Germinal center (tissue), 1 donor: ENCODE results near the gene ERN2.
"Not testable (repeated sequence)": the region's sequence is repeated elsewhere in the genome, so short reads cannot be mapped to it uniquely, and the experiment has no call there.

Experiments used
- DNase-seq: peaks from one replicate; pipeline ENCODE4 v3.0.0; 2012; ENCODE audit warnings: mixed read lengths, low spot score

Gene ERN2

DNA sequence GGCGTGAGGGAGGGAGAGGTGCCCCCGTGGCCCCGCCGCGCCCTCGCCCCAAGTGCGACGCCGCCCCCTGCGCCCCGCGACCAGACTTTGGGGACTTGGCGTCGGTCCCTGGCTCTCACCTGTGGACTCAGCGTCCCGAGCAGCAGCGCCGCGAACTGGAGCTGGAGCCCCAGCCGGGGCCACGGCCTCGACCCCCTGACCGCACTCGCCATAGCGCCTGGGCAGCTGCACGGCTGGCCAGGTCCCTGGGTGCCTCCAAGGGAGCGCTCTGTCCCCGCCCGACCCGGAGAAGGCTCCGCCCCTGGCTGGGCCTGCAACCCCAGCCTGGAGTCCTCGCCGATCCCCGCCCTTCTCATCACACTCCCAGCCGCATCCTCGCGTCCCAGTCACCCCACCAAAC, at the start of gene ERN2:
ERN2 (minus strand) TSS at position 247 of the 400 bp plus-strand sequence; CDS start at position 212, 35 bp downstream.
- no peak for DNase-seq

DNA sequence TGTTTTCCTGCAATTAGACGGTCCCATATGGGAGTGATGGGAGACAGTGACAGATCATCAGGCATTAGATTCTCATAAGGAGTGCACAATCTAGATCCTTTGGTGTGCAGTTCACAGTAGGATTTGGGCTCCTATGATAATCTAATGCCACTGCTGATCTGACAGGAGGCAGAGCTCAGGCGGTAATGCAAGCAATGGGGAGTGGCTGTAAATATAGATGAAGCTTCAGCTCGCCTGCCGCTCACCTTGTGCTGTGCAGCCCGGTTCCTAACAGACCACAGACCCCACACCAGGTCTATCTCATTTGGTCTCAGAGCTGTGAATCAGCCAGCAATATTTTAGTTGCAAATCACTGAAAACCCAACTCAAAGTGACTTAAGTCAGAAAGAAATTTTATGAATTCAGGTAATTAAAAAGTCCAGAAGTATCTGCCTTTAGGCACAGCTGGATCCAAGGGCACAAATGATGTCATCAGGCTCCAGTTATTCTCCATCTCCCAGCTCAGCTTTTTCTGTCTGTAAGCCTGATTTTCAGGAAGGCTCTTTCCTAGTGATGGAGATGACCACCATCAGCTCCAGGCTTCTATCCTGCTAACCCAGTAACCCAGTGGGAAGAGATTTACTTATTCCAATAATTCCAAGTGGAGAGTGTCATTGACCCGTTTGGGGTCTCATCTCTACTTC, 45.1 kb upstream of the ERN2 start:
- DNase-seq, result no peak

DNA sequence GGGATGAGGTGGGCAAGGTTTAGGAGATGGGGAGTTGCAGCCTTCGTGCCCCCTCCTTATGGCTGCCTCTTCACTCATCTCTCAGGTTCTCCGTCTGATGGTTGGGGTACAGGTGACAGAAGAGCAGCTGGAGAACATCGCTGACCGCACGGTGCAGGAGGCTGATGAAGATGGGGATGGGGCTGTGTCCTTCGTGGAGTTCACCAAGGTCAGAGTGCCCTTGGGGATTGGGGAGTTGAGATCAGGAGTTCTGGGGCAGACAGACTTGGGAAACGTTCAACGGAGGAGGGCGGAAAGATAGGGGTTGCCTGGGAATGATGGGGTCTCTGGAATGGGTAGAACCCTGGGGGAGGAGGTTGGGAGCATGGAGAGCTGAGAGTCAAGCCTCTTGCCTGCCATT, 44.1 kb upstream of the ERN2 start:
- DNase-seq, result no peak

DNA sequence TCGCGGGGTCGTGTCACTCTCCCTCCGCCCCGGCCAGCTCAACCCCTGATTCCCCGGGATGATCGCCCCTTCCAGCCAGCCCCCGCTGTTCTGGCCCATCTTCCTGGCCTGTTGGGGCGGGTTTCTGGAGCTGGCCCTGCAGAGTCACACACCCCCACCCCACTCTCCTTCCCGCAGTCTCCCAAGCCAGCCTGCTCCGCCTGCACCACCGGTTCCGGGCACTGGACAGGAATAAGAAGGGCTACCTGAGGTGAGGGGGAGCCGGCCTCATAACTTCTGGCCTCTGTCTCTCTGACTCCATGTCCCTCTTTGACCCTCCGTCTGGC, 42.4 kb upstream of the ERN2 start:
- no peak for DNase-seq

DNA sequence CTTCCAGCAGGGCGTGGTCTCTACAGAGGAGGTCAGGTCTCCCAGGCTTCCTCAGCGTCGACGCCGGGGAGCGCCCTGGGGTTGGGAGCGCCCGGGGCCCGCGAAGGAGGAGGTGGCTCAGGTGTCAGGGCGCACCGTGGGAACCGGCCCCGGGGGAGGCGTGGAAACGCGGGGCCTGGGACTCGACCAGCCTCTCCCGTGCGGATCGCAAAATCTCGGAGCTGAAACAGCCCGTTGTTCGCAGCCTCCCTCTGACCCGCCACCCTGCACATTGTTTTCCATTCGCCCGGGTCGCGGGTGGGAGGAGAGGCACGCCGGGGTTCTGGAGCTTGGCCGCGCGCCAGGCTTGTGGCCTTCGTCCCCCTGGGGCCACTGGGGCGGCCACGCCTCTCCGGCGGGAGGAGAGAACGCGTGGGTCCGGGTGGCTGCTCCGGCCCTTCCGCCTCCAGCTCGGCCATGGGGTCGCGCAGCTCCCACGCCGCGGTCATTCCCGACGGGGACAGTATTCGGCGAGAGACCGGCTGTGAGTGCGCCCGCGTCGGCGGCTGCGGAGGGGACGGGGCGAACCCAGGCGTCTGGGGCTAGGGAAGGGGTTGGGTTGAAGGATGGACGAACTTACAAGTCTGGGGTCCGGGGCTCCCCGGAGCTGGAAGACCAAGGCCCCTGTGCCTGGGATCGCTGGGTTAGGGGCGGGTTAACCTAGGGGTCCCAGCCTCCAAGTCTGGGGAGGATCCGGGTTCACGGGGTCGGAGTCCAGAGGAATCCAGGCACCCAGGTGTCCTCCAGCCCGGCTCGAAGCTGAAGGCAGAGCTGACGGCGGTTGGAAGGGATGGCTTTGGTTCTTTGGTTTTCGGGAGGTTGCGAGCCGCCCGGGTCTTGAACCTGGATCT, 41.8 kb upstream of the ERN2 start, which contains the start of gene CHP2:
CHP2 (plus strand) TSS at position 433 of the 890 bp plus-strand sequence; CDS start at position 457, 24 bp downstream.
- DNase-seq, result no peak

DNA sequence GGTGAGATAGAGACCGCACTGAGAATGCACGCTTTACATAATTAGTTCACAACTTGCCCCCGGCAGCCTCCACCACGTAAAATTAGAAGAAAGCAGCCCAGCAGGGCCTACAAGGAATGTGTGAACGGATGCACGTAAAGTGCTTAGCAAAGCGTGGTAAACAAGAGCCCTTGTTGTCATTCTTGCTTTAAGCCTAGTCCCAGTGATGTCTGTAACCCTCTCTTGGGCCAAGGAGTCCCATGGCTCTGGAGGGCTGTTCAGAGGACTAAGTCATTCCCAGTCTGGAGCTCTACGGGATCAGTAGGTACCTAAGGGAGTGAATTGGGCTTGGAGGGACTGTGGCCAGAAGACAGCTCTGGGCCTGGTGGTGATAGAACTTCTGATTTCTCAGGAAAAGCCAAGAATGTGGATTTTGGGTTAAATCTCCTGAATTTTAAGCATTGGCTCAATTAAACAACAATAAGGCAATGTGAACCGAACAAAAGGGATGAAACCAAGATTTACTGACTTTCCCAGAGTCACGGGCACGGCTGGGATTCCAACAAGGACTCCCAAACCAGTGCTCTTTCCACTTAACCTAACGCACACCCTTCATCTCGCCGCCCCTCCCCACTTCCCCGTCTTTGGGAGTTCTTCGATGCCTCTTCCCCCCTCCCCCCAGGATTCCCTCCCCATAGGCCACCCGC, 41.0 kb upstream of the ERN2 start:
- DNase-seq, result no peak

DNA sequence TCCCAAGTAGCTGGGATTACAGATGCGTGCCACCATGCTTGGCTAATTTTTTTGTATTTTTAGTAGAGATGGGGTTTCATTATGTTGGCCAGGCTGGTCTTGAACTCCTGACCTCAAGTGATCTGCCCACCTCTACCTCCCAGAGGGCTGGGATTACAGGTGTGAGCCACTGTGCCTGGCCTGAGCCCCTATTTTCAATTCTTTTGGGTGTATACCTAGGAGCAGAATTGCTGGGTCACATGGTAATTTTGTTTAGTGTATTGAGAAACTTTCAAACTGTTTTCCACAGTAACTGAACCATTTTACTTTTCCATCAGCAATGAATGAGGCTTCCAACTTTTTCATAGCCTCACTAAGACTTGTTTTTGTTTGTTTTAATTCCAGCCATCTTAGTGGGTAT, 38.0 kb upstream of the ERN2 start:
- DNase-seq, result not testable (repeated sequence)

DNA sequence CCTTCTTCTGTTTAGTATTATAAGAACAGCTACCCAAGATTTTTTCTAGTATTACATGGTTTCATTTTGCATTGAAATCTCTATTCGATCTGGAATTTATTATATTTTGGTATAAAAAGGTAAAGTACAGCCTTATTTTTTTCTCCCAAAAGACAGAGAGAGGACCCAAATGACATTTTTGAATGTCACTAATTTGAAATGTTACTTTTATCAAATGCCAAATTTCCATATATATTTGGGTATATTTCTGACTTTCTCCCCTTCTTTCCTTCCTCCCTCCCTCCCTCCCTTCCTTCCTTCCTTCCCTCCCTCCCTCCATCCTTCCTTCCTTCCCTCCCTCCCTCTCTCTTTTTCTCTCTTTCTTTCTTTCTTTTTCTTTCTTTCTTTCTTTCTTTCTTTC, 35.6 kb upstream of the ERN2 start:
- no peak for DNase-seq

DNA sequence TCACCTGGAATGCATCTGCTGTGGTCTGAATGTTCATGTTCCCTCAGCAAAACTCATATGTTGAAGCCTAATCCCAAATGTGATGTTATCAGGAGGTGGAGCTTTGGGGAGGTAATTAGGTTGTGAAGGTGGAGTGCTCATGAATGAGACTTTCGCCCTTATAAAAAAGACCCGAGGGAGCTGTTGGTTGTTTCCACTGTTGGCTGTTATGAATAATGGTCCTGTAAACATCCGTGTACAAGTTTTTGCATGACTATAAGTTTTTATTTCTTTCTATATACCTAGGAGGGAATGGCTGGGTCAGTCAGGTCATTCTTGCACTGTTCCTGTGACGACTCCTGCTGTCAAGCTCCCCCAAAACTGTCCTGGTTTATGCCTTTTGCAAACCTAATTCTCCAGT, 32.2 kb upstream of the ERN2 start:
- DNase-seq, result no peak

DNA sequence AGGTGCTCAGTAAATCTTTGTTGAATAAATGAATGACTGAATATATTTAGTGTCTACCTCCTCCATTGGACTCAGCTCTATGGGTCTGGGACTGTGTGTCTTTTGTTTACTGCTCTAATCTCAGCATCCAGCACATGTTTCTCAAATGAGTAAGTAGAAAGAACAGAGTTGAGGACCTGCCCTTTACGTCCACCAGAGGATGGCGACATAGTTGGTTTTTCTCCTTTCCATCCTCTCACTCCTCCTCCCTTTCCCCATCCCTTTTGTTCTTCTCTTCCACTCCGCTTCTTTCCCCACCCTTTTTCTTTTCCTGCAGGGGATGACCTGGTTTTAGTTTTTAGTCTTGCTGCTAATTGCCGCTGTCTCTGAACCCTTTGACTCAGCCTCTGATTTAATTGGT, 29.7 kb upstream of the ERN2 start:
- DNase-seq, result no peak

DNA sequence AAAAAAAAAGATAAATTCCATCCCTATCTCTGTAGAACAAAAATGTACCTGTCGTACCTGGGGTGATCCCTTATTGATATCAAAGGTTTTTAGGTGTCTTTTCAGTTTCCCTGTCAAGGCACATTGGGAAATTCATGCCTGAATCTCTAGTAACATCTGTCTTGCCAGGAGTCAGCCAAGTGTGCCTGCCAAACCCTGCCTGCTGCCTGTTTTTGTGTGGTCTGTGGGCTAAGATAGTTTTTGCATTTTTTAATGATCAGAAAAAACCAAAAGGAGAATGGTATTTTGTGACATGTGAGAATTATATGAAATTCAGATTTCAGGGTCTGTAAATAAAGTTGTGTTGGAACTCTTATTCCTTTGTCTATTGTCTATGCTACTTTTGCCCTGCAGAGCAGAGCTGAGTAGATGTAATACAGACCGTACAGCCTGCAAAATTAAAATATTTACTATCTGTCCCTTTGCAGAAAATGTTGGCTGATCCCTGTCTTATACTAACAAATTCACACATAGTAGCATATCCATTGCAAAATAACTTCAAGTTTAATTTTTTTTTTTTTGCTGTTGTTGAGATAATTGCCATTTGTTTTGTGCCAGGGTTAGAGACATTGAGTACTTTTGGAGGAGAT, 28.8 kb upstream of the ERN2 start:
- no peak for DNase-seq

DNA sequence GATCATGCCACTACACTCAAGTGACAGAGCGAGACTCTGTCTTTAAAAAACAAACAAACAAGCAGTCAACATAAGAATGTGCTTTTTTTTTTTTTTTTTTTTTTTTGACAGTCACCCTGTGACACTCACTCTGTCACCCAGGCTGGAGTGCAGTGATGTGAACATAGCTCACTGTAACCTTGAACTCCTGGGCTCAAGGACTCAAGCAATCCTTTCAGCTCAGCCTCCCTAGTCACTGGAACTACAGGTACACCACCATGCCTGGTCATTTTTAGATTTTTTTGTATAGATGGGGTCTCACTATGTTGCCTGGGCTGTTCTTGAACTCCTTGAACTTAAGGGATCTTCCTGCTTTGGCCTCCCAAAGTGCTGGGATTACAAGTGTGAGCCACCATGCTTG, 26.5 kb upstream of the ERN2 start:
- DNase-seq, result no peak

DNA sequence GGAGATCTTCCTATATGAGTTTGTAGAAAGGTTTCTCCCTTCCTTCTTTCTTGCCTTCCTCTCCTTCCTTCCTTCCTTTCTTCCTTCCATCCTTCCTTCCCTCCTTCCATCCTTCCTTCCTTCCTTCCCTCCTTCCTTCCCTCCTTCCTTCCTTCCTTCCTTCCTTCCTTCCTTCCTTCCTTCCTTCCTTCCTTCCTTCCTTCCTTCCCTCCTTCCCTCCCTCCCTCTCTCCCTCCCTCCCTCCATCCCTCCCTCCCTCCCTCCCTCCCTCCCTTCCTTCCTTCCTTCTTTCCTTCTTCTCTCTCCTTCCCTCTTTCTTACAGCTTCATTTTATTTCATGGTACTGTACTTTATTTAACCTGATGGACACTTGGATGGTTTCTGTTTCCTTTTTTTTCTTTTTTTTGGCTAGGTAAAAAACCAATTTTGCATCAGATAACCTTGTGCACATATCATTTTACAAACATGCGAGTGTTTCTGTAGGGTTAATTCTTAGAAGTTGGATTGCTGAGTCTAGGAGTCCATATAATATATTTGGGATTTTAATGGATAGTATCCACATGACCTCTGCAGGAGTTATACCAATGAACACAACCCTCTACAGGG, 24.5 kb upstream of the ERN2 start:
- DNase-seq, result not testable (repeated sequence)

DNA sequence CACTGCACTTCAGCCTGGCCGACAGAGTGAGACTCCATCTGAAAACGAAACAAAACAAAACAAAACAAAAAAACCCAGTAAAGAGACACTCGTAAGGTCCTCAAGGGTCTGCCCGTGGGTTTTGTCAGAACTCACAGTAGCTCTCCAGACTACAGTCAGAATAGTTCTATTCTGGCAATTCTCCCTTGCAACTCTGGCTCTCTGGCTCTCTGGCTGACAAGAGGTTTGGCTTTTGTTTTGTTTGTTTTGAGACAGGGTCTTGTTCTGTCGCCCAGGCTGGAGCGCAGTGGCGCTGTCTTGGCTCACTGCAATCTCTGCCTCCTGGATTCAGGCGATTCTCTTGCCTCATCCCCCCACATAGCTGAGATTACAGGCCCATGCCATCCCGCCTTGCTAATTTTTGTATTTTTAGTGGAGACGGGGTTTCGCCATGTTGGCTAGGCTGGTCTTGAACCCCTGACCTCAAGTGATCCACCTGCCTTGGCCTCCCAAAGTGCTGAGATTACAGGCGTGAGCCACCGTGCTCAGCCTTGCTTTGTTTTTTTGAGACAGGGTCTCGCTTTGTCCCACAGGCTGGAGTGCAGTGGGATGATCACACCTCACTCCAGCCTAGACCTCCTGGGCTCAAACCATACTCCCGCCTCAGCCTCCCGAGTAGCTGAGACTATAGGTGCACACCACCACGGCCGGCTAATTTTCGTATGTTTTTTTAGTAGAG, 21.3 kb upstream of the ERN2 start:
- no peak for DNase-seq

DNA sequence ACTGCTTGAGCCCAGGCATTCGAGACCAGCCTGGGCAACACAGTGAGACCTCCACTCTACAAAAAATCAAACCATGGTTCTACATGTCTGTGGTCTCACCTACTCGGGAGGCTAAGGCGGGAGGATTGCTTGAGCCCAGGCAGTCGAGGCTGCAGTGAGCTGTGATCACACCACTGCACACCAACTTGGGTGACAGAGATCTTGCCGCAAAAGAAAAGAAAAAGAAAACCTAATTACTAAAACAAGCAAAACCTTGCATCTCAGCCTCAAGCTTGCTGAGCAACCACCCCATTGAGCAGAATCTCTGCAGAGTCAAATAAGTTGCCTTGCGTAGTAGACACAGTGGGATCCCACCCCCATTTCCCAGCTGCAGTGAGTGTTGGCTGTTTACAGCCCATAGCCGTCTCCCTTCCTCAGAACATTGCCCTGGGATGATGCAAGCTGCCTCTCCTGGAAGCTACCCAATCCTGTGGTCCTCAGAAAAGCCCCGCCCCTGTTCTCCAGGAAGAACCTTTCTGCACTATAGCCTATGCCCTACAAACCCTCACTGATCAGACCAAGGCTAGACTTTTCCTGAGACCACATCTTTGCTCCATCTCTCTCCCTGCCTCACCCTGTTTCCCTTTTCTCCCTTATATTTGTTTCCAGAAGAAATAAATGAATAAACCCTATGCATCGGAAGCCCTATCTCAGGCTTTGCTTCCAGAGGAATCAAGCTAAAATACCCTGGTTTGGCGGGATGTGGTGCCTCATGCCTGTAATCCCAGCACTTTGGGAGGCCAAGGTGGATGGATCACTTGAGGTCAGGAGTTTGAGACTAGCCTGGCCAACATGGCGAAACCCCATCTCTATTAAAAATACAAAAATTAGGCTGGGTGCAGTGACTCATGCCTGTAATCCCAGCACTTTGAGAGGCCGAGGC, 16.7 kb upstream of the ERN2 start:
- DNase-seq, result no peak

DNA sequence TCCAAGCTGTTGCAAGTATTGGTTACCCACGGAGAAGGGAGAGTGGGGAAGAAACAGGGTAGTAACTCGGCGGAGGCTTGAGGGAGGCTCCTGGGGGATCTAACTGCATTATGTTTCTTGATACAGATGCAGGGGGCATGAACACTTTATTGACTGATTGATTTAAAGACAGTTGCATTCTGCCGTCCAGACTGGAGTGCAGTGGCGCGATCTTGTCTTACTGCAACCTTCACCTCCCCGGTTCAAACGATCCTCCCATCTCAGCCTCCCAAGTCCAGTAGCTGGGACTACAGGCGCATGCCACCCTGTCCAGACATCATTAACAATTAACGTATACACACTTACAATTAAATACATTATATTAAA, 15.1 kb upstream of the ERN2 start:
- no peak for DNase-seq

DNA sequence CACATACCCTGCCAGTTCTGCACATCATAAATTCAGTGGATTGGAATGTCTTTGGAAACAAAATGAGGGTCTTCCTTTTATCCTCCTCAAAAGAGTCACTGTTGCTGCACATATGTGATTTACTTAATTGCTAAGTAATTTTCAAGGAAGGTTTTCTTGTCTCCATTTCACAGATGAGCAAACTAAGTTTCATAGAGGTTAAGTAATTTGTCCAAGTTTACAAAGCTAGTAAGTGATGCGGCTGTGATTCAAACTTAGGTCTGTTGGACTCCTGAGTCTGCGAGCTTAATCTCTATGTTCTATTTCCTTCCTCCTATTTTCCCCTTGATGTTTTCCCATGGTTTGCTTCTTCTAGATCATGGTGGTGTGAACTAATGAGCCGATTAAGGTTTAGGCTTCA, 13.7 kb upstream of the ERN2 start:
- no peak for DNase-seq

DNA sequence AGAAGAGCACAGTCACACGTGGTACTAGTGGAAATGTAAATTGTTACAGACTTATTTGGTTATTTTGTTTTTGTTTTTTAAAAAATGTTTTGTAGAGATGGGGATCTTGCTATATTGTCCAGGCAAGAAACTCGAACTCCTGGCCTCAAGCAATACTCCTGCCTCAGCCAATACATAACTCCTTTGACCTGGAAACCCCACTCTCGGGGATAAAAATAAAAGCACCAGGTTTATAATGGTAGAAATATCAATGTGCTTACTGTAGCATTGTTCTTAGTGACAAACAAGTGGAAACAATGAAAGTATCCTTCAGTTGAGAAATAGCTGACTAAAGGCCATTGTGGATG, 11.7 kb upstream of the ERN2 start:
- no peak for DNase-seq

DNA sequence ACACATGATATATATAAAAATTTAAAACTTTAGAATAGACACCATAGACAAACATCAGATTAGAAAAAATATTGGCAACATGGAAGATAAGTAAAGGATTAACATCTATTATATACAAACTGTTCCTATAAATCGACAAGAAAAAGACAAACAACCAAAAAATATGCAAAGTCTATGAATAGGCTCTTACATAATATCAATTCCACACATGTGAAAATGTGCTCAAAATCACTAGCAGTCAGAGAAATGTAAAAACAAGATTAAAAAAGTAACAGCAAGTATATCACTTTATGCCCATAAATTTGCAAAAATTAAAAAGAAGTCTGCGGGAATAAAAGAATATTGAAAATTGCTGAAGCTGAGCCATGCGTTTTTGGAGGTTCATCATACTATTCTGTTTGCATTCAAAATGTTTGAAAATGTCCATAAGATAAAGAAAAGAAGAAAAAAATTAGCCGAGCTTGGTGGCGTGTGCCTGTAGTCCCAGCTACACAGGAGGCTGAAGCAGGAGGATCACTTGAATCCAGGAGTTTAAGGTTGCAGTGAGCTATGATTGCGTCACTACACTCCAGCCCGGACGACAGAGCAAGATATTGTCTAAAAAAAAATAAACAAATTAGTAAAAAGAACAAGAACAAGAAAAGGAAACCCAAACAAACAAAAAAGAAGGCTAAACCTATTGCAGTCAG, 11.2 kb upstream of the ERN2 start:
- no peak for DNase-seq
